Cardiac fibroblast (primary cell): ENCODE measurements around the gene IL1RAP.

ENCODE experiments used
- DNase-seq, 2 donors: peaks; one replicate each; pipeline versions ENCODE4 v3.0.0 to v3.0.0-alpha.2; 2010; ENCODE audit warnings: low read depth in 2 of 2
- H3K4me3 ChIP-seq, 2 donors: replicated peaks in 1 of 2; 1 replicate in 1 of 2; 2 replicates in 1 of 2; pipeline ENCODE4 v1.5.1; 2011; ENCODE audit warnings: low read depth in 2 of 2, low read length in 2 of 2, mild to moderate bottlenecking in 2 of 2, moderate library complexity in 1 of 2
- TF ChIP-seq, protein P1 (sequence below): IDR thresholded peaks from one replicate; pipeline ENCODE4 v1.5.1; 2011; ENCODE audit warnings: low read depth, mild to moderate bottlenecking, low read length, inconsistent platforms

The IL1RAP gene

DNA sequence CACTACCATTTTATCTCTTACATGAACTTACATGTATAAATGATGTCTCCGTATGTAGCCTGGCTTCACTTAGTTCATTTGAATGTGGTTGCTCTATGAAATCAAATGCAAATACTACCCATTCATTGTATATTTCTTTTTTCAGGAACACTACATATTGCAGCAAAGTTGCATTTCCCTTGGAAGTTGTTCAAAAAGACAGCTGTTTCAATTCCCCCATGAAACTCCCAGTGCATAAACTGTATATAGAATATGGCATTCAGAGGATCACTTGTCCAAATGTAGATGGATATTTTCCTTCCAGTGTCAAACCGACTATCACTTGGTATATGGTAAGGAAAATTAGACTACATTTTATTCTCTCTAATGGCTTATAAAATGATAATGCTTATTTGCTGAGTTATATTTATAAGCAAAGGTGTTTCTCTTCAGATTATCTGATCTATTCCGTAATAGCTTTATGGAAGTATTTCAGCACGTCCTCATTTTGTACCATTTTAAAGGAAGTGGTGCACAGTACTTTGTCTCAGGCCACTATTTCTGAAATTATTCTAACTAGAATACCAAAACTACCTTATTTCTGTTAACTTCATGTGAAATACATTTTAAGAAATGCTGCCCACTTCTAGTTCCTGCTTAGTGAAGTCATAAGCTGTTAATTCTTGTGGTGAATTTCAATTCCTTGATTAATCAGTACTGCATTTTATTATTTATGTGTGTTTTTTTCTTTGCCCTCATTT is 95.1 kb downstream of the IL1RAP start:
- TF ChIP-seq, protein P1, sequence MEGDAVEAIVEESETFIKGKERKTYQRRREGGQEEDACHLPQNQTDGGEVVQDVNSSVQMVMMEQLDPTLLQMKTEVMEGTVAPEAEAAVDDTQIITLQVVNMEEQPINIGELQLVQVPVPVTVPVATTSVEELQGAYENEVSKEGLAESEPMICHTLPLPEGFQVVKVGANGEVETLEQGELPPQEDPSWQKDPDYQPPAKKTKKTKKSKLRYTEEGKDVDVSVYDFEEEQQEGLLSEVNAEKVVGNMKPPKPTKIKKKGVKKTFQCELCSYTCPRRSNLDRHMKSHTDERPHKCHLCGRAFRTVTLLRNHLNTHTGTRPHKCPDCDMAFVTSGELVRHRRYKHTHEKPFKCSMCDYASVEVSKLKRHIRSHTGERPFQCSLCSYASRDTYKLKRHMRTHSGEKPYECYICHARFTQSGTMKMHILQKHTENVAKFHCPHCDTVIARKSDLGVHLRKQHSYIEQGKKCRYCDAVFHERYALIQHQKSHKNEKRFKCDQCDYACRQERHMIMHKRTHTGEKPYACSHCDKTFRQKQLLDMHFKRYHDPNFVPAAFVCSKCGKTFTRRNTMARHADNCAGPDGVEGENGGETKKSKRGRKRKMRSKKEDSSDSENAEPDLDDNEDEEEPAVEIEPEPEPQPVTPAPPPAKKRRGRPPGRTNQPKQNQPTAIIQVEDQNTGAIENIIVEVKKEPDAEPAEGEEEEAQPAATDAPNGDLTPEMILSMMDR, result no peak
- H3K4me3 ChIP-seq, result no peak overlapping the region
- no peak for DNase-seq

DNA sequence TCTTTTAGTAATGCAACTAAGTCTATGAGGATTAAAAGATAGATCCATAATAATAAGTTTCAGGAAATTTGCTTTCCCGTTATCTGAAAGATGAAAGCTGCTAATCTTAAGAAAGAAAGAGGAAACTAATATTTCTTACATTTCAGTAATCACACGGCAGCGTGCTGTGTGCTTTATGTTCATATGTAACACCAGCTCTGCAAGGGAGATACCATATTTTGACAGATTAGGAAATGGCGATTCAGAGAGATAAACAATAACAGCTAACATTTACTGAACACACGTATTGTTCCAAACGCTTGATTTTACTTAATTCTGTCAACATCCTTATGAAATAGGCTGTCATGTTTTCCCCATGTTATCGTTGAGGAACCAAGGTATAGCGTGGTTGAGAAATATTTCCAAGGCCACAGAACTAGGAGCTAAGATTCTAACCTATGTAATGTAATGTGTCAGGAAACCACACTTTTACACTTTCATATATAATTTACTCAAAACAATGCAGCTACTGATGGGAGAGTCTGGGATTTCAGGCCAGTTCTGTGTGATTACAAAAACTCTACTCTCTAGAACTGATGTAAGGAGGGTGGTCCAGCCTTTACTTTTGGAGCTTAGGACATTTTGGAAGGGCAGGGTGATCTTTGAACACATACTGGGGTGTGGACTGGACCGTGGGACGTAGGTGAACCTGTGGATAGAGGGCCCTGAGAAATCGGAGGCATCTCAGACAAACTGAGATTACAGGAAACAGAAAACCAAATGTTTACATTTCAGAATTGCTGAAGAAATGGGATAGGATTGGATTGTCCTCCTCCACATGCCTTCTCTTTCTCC is 100.6 kb downstream of the IL1RAP start:
- no peak overlapping the region for H3K4me3 ChIP-seq
- no peak for DNase-seq
- TF ChIP-seq, protein P1, result no peak

DNA sequence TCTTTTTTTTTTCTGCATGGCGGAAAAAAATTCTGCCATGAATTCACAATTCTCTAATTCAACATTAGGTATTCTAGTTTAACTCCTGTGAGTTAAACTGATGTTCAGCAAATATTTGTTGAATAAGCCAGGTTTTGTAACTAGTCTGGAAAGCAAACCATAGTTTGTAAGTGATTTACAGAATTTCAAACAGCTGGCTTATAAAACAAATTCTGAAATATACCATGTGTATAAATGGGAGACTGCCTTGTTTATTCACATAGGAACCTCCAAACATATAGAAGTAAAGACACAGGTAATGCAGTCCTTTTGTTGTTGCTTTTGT is 101.1 kb downstream of the IL1RAP start:
- TF ChIP-seq, protein P1, result no peak
- DNase-seq, result no peak
- no peak overlapping the region for H3K4me3 ChIP-seq

- TF ChIP-seq, protein P1, result no peak
- DNase-seq, result no peak
- H3K4me3 ChIP-seq, result no peak overlapping the region
Observed at GRCh38 chr3:190615607-190616006, 101.7 kb downstream of the IL1RAP start.

DNA sequence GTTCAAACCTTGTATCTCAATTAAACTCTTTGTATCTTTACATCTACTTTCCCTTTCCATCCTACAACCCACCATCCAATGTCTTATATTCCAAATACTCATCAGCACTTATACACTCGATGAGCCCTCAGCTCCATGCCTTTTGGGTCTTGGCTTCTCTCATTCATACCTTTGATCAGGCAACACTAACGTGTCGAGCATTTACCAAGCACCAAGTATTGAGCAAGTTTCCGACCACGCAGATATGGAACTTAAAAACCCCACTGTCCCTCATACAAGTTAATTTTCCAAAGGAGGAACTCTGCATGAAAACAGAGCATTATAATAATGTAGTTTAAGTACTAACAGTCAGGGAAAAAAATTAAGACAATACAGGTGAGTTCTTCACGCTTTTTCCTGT is 102.8 kb downstream of the IL1RAP start:
- H3K4me3 ChIP-seq, result no peak overlapping the region
- TF ChIP-seq, protein P1, result no peak
- no peak for DNase-seq

DNA sequence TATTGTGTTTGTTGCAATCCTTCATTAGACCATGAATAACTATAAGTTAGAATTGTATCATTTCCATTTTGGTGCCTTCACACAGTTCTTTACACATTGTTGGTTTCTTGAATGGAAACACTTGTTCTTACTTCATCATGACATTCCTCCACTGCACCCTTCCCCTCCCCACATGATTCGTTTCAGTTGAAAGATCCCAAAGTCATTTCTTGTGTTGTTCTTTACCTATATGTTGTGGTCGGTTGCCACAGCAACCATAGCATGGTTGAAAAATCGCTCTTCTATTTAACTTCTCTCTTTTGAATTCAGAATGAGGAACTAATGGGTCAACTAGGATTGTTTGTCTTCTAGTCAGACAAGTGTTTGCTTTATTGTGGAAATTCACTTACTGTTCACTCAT is 103.3 kb downstream of the IL1RAP start:
- peak in 1 of 2 donors; percentile 17 for DNase-seq
- H3K4me3 ChIP-seq, result no peak overlapping the region
- TF ChIP-seq, protein P1, result no peak
